CD4-positive, alpha-beta T cell (primary cell): ENCODE data around the gene PPP1CA. TPM values are rescaled to one million over a fixed set of nuclear protein-coding genes. Genes with fewer than 3 reads are reported as not detected.

Experiments used
- ATAC-seq: fragments of 200-7000 bp; cut with Tn5 transposase; one replicate; pipeline ENCODE4 v1.10.0; 2022; ENCODE audit warnings: mild to moderate bottlenecking; ENCODE audit not compliant: poor library complexity
- CTCF ChIA-PET: fragments of 350-600 bp; sonication (Branson Sonifier 250); formaldehyde crosslinking; loops from one replicate; lab custom pipeline; 2021; ENCODE audit warnings: antibody characterized with exemption, inconsistent platforms; lab: Charles Lee
- POLR2A ChIA-PET: fragments of 350-600 bp; sonication (Branson Sonifier 250); formaldehyde crosslinking; loops from one replicate; lab custom pipeline; 2021; ENCODE audit warnings: antibody characterized with exemption, inconsistent platforms; lab: Charles Lee
- DNase-seq, 14 experiments: peaks; one replicate each; pipeline ENCODE4 v3.0.0-alpha.2; 2013 to 2020; ENCODE audit warnings: mixed read lengths in 2 of 14
- H3K27ac ChIP-seq, 2 donors: one replicate each; pipeline versions ENCODE4 v1.5.1 to v1.7.0; 2013; ENCODE audit warnings: low read length in 2 of 2, low read depth in 1 of 2, mild to moderate bottlenecking in 1 of 2
- H3K27me3 ChIP-seq, 2 experiments: 1 replicate in 1 of 2; 2 replicates in 1 of 2; pipeline versions ENCODE4 v1.6.1 to v1.7.0; 2013; ENCODE audit warnings: low read length in 2 of 2, control low read depth in 1 of 2, mild to moderate bottlenecking in 1 of 2, moderate library complexity in 1 of 2; ENCODE audit not compliant: insufficient read depth in 2 of 2, control insufficient read depth in 1 of 2
- H3K36me3 ChIP-seq: one replicate; pipeline ENCODE4 v1.6.1; 2013; ENCODE audit warnings: low read length, control low read depth; ENCODE audit not compliant: insufficient read depth
- H3K4me1 ChIP-seq: one replicate; pipeline ENCODE4 v1.6.1; 2013; ENCODE audit warnings: low read length, control low read depth; ENCODE audit not compliant: insufficient read depth
- H3K4me3 ChIP-seq: one replicate; pipeline ENCODE4 v1.5.1; 2013; ENCODE audit warnings: mild to moderate bottlenecking, low read length, moderate library complexity
- H3K9me3 ChIP-seq, 2 experiments: 1 replicate in 1 of 2; 2 replicates in 1 of 2; pipeline versions ENCODE4 v1.6.1 to v1.7.0; 2013; ENCODE audit warnings: low read length in 2 of 2, mild to moderate bottlenecking in 2 of 2, control low read depth in 1 of 2, moderate library complexity in 1 of 2; ENCODE audit not compliant: control insufficient read depth in 1 of 2, insufficient read depth in 1 of 2
- H3K27ac Mint-ChIP-seq: one replicate; pipeline ENCODE4 v1.8.0; 2020; ENCODE audit warnings: mixed read lengths
- H3K27me3 Mint-ChIP-seq: one replicate; pipeline ENCODE4 v1.8.0; 2021; ENCODE audit warnings: mixed read lengths
- H3K36me3 Mint-ChIP-seq: one replicate; pipeline ENCODE4 v1.8.0; 2021; ENCODE audit warnings: low read depth, mixed read lengths
- H3K4me1 Mint-ChIP-seq: one replicate; pipeline ENCODE4 v1.8.0; 2021; ENCODE audit warnings: low read depth, mixed read lengths
- H3K4me3 Mint-ChIP-seq: one replicate; pipeline ENCODE4 v1.8.0; 2020; ENCODE audit warnings: mild to moderate bottlenecking, mixed read lengths
- H3K9me3 Mint-ChIP-seq: one replicate; pipeline ENCODE4 v1.8.0; 2020; ENCODE audit warnings: mixed read lengths
- CTCF ChIP-seq: fragments of 200-600 bp; IDR thresholded peaks from one replicate; pipeline ENCODE4 v1.8.0; 2022; ENCODE audit warnings: antibody characterized with exemption, mild to moderate bottlenecking
- intact Hi-C, 2 experiments: fragments of 100-400 bp; cut with DNase I in 1 of 2; cut with micrococcal nuclease in 1 of 2; formaldehyde crosslinking; loops; one replicate each; pipeline versions ENCODE4 v1.15.1 to v1.9.0; 2023 to 2025; cut with DNase I, micrococcal nuclease
- total RNA-seq, 174 experiments: library from RNA in 2 of 174; stranded (reverse) in 2 of 174; gene quantifications; one replicate each; pipeline ENCODE4 v1.2.3 and lab custom pipeline; 2021 to 2026

PPP1CA gene
- total RNA-seq, 2 experiments from 2014 or later: 42.0 to 45.5 TPM

GRCh38 chr11:67396587-67397389 is 4.9 kb downstream of the PPP1CA start:
- Histone ChIP-seq H3K27ac (peak overlapping the region; percentile 55 to 61), H3K4me3 (no peak overlapping the region), H3K36me3 (peaks cover 57% of the 10 kb centered on the region), H3K9me3 (peaks cover 0 to 5% of the 10 kb centered on the region in 2 experiments), H3K27me3 (peaks cover 0 to 3% of the 10 kb centered on the region in 2 experiments), H3K4me1 (peaks cover 69% of the 10 kb centered on the region)
- no peak for TF ChIP-seq CTCF
- intact Hi-C loops: loop anchor here in 1 of 2 experiments (10.0 kb wide), 1 partner anchor 208 kb away; the partner anchor contains the start of gene NDUFV1
- peaks cover 42% of the 10 kb centered on the region for H3K4me1 Mint-ChIP-seq
- H3K36me3 Mint-ChIP-seq: peaks cover 35% of the 10 kb centered on the region
- CTCF ChIA-PET: interaction anchor here (0.8 kb wide), 1 partner anchor 14 kb away, joined by 3 read pairs; no protein-coding TSS in a partner anchor
- H3K27me3 Mint-ChIP-seq: no peaks in the 10 kb centered on the region
- peak overlapping the region; percentile 84 for H3K4me3 Mint-ChIP-seq
- ATAC-seq (no peak), DNase-seq (peak in 2 of 14 experiments; percentile 54 to 66)
- no peaks in the 10 kb centered on the region for H3K9me3 Mint-ChIP-seq
- peak overlapping the region; percentile 84 for H3K27ac Mint-ChIP-seq
- POLR2A ChIA-PET: interaction anchor here (0.8 to 3.1 kb wide), 9 partner anchors 12 to 86 kb away, joined by 3 to 22 read pairs (median 4); partner anchors contain the start of genes AIP, PTPRCAP and RPS6KB2

GRCh38 chr11:67396259-67396581 is 5.4 kb downstream of the PPP1CA start:
- H3K27ac ChIP-seq: peak overlapping the region; percentile 55 to 61
- no peak overlapping the region for H3K4me3 ChIP-seq
- intact Hi-C loops: loop anchor here in 1 of 2 experiments (10.0 kb wide), 1 partner anchor 209 kb away; the partner anchor contains the start of gene NDUFV1
- peaks cover 35% of the 10 kb centered on the region for H3K36me3 Mint-ChIP-seq
- H3K4me3 Mint-ChIP-seq: peak overlapping the region; percentile 0
- peaks cover 45% of the 10 kb centered on the region for H3K4me1 Mint-ChIP-seq
- ATAC-seq: no peak
- no peak for TF ChIP-seq CTCF
- peaks cover 72% of the 10 kb centered on the region for H3K4me1 ChIP-seq
- H3K9me3 Mint-ChIP-seq: no peaks in the 10 kb centered on the region
- H3K9me3 ChIP-seq: peaks cover 0 to 5% of the 10 kb centered on the region in 2 experiments
- no peak for DNase-seq
- POLR2A ChIA-PET: interaction anchor here (0.8 to 3.1 kb wide), 8 partner anchors 13 to 87 kb away, joined by 3 to 22 read pairs (median 4); partner anchors contain the start of genes AIP, PTPRCAP and RPS6KB2
- H3K27me3 Mint-ChIP-seq: no peaks in the 10 kb centered on the region
- CTCF ChIA-PET: interaction anchor here (0.8 to 1.5 kb wide), 2 partner anchors 9 to 13 kb away, joined by 3 read pairs; no protein-coding TSS in a partner anchor
- no peak overlapping the region for H3K27ac Mint-ChIP-seq
- peaks cover 57% of the 10 kb centered on the region for H3K36me3 ChIP-seq
- H3K27me3 ChIP-seq: peaks cover 0 to 3% of the 10 kb centered on the region in 2 experiments

GRCh38 chr11:67395555-67396258 is 6.0 kb downstream of the PPP1CA start:
- CTCF ChIA-PET: interaction anchor here (0.8 to 1.5 kb wide), 2 partner anchors 8 to 13 kb away, joined by 3 read pairs; no protein-coding TSS in a partner anchor
- H3K4me3 Mint-ChIP-seq: peak overlapping the region; percentile 45

More at GRCh38 chr11:67395555-67396258, 6.0 kb downstream of the PPP1CA start:
- Histone ChIP-seq H3K4me1 (peaks cover 72% of the 10 kb centered on the region), H3K27me3 (peaks cover 0 to 3% of the 10 kb centered on the region in 2 experiments), H3K9me3 (peaks cover 0 to 5% of the 10 kb centered on the region in 2 experiments), H3K27ac (peak overlapping the region in 1 of 2 donors; percentile 55), H3K4me3 (no peak overlapping the region), H3K36me3 (peaks cover 57% of the 10 kb centered on the region)
- no peaks in the 10 kb centered on the region for H3K27me3 Mint-ChIP-seq
- peaks cover 49% of the 10 kb centered on the region for H3K4me1 Mint-ChIP-seq
- TF ChIP-seq CTCF: no peak
- intact Hi-C loops: loop anchor here in 1 of 2 experiments (10.0 kb wide), 1 partner anchor 209 kb away; the partner anchor contains the start of gene NDUFV1
- H3K9me3 Mint-ChIP-seq: no peaks in the 10 kb centered on the region
- DNase-seq: peak in 1 of 14 experiments; percentile 33
- POLR2A ChIA-PET: interaction anchor here (0.8 to 3.1 kb wide), 7 partner anchors 13 to 45 kb away, joined by 3 to 22 read pairs (median 5); partner anchors contain the start of genes PTPRCAP and RPS6KB2
- H3K36me3 Mint-ChIP-seq: peaks cover 33% of the 10 kb centered on the region
- no peak overlapping the region for H3K27ac Mint-ChIP-seq
- no peak for ATAC-seq
